GM12878 (cell line): ENCODE results near the gene KIR2DL4.
"Not testable (repeated sequence)": the region's sequence is repeated elsewhere in the genome, so short reads cannot be mapped to it uniquely, and the experiment has no call there.

Experiments
- CHD4 ChIP-seq: fragments of 200-600 bp; sonication (generic); IDR thresholded peaks from 2 replicates; pipeline ENCODE4 v1.6.1; 2016; ENCODE audit warnings: mild to moderate bottlenecking
- CTCF ChIP-seq, 3 experiments: IDR thresholded peaks in 2 of 3; conservative IDR thresholded peaks in 1 of 3; 2 replicates each; pipeline ENCODE4 v1.5.1; 2011; ENCODE audit warnings: low read depth in 3 of 3, low read length in 3 of 3, mild to moderate bottlenecking in 3 of 3, control low read depth in 2 of 3, moderate library complexity in 2 of 3, inconsistent platforms in 1 of 3, mixed read lengths in 1 of 3; ENCODE audit not compliant: control insufficient read depth in 2 of 3, insufficient read depth in 1 of 3; ENCODE audit errors: extremely low read depth in 1 of 3
- MAX ChIP-seq: IDR thresholded peaks from 2 replicates; pipeline ENCODE4 v1.6.1; 2012; ENCODE audit warnings: low read depth, low read length, improper control_type of control experiment
- RFX5 ChIP-seq: IDR thresholded peaks from 2 replicates; pipeline ENCODE4 v1.6.1; 2011; ENCODE audit warnings: low read depth, low read length, improper control_type of control experiment

GRCh38 chr19:54828064-54828463 lies 24.7 kb downstream of the KIR2DL4 start:
- TF ChIP-seq CHD4; CTCF (IDR thresholded peaks at IDR 0.05 in 2 of 3, conservative IDR thresholded peaks at IDR 0.05 in 1 of 3; ENCODE audit: control insufficient read depth in 2 of 3, extremely low read depth in 1 of 3, insufficient read depth in 1 of 3, low read depth in 3 of 3, low read length in 3 of 3); MAX; RFX5: not testable (repeated sequence)
